Germinal center (tissue), 1 donor: ENCODE results near the gene CELF3.
"Not testable (repeated sequence)": the region's sequence is repeated elsewhere in the genome, so short reads cannot be mapped to it uniquely, and the experiment has no call there.

Experiments used
- DNase-seq: peaks from one replicate; pipeline ENCODE4 v3.0.0; 2012; ENCODE audit warnings: mixed read lengths, low spot score

CELF3 gene

DNA sequence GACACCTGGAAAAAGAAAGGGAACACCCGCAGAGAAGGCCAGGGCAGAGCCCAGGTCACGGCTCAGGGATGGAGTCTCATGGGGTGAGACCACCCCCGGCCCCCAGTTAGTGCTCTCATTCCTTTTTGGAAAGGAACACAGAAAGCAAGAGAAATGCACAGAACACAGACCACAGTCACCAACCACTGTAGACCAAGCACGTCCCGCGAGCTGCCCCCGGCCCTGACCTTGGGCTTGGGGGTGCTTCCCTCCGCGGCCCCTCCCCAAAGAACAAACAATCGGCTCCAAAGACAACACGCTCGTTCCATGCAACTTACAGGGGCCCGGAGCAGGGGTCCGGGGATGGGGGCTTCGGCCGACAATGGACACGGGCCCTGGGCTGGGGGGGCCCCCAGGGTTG, 12.8 kb downstream of the CELF3 start:
- DNase-seq, result no peak

DNA sequence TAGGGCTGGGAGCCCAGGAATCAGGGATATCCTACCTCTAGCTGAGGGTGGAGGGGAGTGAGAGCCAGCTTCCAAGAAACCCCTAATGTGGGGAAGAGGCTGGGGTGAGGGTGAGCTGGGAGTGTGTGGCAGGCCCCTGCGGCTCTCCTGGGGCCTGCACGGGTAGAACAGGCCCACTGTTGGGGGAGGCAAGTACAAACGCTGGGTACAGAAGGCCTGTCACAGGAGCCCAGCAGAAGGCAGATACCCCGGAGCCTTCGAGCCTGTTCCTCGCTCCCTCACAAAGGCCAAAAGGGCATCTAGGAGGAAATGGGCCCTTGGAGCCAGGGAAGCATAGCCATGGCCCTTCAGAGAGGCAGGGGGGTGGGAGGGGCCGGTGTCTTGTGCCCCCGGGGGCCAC, 13.7 kb downstream of the CELF3 start:
- DNase-seq, result no peak

DNA sequence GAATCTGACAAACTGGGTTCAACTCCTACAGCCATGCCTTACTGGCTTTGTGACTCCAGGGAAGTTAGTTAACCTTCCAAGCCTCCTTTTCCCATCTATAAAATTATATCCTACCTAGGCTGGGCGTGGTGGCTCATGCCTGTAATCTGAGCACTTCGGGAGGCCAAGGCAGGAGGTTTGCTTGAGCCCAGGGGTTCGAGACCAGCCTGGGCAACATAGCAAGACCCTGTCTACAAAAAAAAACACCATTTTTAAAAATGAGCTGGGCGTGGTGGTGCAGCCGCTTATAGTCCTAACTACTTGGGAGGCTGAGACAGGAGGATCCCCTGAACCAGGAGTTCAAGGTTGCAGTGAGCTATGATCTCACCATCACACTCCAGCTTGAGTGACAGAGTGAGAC, 15.1 kb downstream of the CELF3 start:
- DNase-seq, result no peak

DNA sequence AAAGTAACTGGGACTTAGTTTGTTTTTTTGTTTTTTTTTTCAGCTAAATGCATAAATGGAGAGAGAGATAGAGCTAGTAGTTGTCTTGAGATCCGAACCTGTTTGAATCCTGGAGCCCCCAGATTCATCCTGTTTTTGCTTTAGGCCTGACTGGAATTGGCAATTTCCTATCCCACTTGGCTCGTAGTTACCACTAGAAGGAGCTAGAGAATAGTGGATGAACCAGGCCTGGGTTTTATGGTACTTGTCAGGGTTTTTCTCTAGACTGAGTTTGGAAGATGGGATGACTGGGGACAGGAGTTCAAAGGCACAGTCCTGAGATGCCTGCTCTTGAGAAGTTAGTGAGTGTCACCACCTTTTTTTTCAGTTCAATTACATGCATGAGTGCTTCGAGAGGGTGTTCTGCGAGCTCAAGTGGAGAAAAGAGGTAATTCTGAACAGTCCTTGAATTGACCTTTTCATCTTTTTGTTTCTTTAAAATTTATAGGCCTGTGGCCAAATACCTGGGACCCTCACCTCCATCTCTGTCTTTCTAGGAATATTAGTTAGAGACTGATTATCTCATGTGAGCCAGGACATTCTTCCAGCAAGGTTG, 23.4 kb downstream of the CELF3 start:
- no peak for DNase-seq

DNA sequence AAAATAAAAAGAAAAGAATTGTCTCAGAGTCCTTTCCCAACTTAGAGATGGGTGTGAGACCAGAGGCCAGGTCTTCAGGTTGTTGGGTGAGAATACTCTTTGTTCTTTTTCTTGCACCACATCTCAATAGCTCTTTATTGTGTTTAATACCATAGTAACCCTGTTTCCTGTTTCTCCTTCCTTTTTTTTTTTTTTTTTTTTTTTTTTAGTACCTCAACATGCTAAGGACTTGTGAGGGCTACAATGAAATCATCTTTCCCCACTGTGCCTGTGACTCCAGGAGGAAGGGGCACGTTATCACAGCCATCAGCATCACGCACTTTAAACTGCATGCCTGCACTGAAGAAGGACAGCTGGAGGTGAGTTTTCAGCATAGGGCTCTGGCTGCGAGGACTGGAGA, 24.4 kb downstream of the CELF3 start:
- DNase-seq, result no peak

DNA sequence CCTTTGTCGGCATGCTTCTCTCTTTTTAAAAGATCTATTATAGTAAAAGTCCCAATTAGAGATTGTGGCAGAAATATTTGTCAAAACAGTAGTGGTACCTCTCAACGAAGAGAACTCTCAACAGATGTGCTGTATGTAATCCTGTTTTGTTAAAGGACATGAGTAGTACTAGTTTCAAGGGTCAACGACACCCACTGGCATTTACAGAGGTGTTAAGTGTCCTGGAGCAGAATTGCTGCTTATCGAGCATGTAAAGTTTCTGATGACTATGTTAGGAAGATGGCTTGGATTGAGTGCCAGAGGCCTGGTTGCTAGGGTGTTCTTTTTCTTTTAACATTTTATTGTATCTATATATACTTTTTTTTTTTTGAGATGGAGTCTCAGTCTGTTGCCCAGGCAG, 27.1 kb downstream of the CELF3 start:
- no peak for DNase-seq

DNA sequence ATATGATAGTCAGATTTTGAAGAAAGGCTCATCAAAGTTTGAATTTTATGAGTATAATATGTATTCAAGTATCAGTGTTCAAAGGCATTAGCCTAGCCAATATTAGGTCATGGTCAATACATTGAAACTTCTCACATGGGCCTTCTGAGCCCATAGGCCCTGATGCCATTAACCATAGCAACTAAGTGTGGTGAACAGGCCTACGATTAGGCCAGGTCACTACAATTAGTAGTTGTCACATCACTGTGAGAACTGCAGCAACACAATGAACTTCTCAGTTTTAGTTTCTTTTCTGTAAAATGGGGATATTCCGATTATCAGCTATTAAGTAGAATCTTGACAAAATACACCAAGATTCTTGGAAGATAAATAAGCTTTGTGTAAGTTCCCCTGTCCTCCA, 30.0 kb downstream of the CELF3 start:
- no peak for DNase-seq

DNA sequence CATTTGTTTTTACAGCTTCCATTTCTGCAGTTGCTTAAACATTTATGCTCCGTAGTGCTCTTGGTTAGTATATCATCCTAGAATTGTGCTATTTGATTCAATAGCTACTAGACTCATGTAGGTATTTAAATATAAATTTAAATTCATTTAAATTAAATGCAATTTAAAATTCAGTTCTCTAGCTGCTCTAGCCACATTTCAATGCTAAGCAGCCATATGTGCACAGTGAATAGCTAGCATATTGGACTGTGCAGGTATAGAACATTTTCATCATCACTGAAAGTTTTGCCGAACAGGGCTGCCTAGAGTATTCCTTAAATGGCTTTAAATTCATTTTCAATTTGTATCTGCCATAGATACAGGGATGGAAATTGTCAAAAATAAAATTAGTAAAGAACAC, 32.5 kb downstream of the CELF3 start:
- DNase-seq, result no peak

DNA sequence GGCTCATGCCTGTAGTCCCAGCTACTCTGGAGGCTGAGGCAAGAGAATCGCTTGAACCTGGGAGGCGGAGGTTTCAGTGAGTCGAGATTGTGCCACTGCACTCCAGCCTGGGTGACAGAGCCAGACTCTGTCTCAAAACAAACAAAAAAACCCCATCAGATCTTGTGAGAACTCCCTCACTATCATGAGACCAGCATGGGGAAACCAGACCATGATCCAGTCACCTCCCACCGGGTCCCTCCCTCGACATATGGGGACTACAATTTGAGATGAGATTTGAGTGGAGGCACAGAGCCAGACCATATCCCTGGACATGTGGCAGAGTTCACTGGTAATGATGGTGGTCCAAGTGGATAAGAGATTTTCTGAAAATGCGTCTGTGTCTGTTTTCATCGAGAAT, 33.7 kb downstream of the CELF3 start:
- not testable (repeated sequence) for DNase-seq

DNA sequence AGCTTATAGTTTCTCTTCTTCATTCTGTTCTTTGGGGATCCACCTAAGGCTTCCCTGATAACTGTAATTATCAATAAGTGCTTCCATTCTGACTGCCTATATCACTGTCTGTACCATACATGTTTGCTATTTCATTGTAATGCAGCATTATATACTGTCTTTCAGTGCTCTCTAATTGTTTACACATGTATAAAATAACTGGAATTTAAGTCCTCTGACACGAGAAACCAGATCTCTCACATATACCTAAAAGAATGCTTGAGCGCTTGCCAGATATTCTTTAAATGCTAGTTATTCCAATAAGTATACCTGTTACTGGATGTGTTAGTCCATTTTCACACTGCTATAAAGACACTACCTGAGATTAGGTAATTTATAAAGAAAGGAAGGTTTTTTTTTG, 34.7 kb downstream of the CELF3 start:
- no peak for DNase-seq

DNA sequence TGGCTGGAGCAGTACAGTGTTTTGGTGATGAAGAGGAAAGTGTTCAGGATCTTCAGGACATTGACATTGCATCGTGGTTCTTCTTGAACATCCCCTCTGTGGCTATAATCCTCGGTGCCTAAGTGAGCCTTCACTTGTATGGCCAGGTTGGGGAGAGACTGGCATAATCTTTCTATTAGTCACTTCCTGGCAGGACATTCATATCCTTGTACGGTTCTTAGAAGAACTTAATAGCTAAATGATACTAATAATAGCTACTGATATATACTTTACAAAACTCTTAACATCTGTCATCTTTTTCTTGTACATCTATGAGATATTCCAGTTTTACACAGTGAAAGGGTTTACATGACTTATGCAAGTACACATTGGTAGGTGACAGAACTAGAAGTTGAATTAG, 35.8 kb downstream of the CELF3 start:
- no peak for DNase-seq

DNA sequence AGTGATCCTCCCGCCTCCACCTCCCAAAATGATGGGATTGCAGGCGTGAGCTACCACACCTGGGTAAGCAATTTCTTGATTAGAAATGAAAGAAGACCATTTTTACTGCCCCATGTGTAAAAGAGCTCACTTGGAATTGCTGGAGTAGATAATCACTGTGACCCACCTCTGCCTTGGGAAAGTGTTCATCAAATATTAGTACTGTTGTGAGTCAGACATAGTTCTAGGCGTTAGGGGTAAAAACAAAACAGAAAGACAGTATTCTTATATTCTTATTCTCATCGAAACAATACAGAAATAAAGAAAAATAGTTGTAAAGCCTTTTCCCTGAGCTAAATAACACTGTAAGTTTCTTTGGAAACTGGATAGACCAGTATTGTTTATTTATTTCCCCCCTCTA, 36.2 kb downstream of the CELF3 start:
- DNase-seq, result no peak

DNA sequence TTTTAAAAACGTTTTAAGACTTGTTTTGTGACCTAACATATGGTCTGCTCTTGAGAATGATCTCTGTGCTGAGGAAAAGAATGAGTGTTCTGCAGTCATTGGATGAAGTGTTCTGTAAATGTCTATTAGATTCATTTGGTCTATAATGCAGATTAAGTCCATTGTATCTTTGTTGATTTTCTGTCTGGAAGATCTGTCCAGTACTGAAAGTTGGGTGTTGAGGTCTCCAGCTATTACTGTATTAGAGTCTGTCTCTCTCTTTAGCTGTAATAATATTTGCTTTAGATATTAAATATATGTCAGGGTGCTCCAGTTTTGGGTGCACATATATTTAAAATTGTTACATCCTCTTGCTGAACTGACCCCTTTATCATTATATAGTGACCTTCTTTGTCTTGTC, 43.2 kb downstream of the CELF3 start:
- DNase-seq, result no peak

DNA sequence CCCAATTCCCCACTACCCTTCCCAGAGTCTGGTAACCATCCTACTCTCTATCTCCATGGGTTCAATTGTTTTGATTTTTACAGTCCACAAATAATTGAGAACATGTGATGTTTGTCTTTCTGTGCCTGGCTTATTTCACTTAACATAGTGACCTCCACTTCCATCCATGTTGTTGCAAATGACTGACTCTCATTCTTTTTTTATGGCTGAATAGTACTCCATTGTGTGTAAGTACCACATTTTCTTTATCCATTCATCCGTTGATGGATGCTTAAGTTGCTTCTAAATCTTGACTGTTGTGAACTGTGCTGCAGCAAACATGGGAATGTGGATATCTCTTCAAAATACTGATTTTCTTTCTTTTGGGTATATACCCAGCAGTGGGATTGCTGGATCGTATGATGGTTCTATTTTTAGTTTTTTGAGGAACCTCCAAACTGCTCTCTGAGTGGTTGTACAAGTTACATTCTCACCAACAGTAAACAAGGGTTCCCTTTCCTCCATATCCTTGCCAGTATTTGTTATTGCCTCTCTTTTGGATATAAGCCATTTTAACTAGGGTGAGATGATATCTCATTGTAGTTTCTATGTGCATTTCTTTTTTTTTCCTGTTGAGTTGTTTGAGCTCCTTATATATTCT, 46.4 kb downstream of the CELF3 start:
- not testable (repeated sequence) for DNase-seq

DNA sequence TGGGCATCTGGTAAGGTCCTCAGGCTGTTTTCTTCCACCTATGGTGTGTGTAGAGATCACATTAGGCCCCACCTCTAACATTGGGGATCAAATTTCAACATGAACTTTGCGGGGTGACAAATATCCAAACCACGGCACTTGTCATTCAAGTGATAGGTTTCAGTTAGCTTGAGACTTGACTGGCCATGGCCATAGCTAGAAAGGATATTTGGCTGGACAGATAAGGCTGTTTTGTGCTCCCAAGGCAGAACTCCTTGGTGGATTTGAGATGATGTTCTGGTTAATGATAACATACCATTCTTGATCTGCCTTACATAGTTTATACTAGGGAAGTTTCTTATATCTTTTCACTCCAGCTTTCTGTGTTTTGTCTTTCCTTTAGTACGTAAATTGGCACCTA, 48.5 kb downstream of the CELF3 start:
- DNase-seq, result no peak

DNA sequence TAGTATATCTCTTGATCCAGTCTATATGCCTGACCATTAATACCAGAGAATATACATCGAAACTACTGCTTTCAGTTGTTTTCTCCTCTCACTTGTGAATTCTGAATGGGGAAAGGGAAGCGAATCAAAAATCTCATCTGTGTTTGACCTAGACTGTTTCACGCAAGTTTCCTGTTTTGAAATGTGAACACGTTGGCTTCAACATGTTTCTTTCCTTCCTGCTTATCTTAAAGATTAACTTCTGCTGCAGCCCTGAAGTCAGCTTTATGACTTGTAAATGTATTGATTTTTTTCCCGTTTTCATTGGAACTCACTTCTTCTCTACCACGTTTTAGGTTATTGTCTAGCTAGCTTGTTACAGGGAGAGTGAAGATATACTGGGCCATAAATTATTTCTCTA, 54.9 kb downstream of the CELF3 start:
- DNase-seq, result no peak

DNA sequence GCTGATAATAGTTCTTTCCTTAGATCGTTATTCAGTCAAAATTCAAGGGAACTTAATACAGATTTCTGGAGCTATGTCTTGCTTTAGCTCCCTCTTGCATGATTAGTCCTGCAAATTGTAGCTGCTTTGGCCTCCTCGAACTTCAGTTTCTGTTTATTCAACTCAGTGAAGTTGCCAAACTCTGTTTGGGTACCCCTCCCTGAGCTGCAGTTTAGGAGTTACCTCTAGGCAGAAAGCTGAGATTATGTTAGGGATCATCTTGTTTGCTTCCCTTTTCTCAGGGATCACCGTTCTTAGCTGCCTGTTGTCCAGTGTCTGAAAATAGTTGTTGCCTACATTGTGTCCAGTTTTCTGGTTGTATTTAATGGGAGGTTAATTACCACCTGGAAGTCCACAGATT, 61.2 kb downstream of the CELF3 start:
- no peak for DNase-seq

DNA sequence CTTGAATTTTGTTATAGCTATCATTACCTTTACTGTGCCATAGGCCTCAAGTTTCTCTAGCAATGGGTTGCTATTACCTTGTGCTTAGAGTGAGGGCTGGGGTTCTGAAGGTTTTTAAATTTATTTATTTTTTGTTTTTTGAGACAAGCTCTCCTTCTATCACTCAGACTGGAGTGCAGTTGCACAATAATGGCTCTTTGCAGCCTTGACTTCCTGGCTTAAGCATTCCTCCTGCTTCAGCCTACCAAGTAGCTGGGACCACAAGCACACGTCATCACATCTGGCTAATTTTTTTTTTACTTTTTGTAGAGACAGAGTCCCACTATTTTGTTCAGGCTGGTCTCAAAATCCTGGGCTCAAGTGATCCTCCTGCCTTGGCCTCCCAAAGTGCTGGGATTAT, 63.2 kb downstream of the CELF3 start:
- no peak for DNase-seq
